H1 (cell line): ENCODE measurements around the gene ZNF213. TPM values are rescaled to one million over a fixed set of nuclear protein-coding genes. Genes with fewer than 3 reads are reported as not detected.

ENCODE experiments used
- ASH2L ChIP-seq: fragments of 200-600, 300-600 bp; sonication (generic); IDR thresholded peaks from one replicate; pipeline ENCODE4 v1.7.1; 2017; ENCODE audit warnings: low read length
- CTBP2 ChIP-seq: IDR thresholded peaks from 2 replicates; pipeline ENCODE4 v1.7.0; 2011; ENCODE audit warnings: borderline replicate concordance, mild to moderate bottlenecking, moderate library complexity, mixed read lengths, low read length; ENCODE audit not compliant: insufficient read depth, insufficient read length
- EP300 ChIP-seq, 2 experiments: IDR thresholded peaks; 1 replicate in 1 of 2; 2 replicates in 1 of 2; pipeline ENCODE4 v1.6.1; 2011 to 2012; ENCODE audit warnings: low read depth in 2 of 2, low read length in 2 of 2, mild to moderate bottlenecking in 2 of 2, borderline replicate concordance in 1 of 2, inconsistent platforms in 1 of 2, moderate library complexity in 1 of 2
- EZH2 ChIP-seq: fragments of 200-600 bp; sonication (generic); IDR thresholded peaks from 2 replicates; pipeline ENCODE4 v1.7.1; 2012; ENCODE audit warnings: low read depth, mild to moderate bottlenecking, moderate library complexity, low read length, inconsistent platforms; ENCODE audit not compliant: severe bottlenecking
- KDM1A ChIP-seq: fragments of 200-600, 300-600 bp; sonication (generic); IDR thresholded peaks from 2 replicates; pipeline ENCODE4 v1.7.1; 2016; ENCODE audit warnings: mild to moderate bottlenecking, low read length, borderline replicate concordance
- KDM4A ChIP-seq: IDR thresholded peaks from one replicate; pipeline ENCODE4 v1.7.1; 2012; ENCODE audit warnings: low read depth, mild to moderate bottlenecking, moderate library complexity, low read length, inconsistent platforms; ENCODE audit not compliant: severe bottlenecking
- RFX5 ChIP-seq: IDR thresholded peaks from 2 replicates; pipeline ENCODE4 v1.6.1; 2011; ENCODE audit warnings: low read depth, low read length, improper control_type of control experiment, borderline replicate concordance
- SP1 ChIP-seq: IDR thresholded peaks from 2 replicates; pipeline ENCODE4 v1.6.1; 2011; ENCODE audit warnings: low read depth, low read length
- TAF7 ChIP-seq: optimal IDR thresholded peaks from 2 replicates; pipeline ENCODE3; 2011; ENCODE audit warnings: low read depth, mild to moderate bottlenecking, inconsistent platforms, low read length, moderate library complexity, borderline replicate concordance
- polyA plus RNA-seq, 7 experiments: library from polyadenylated mRNA; depleted of rRNA in 3 of 7; stranded (reverse) in 5 of 7; unstranded in 2 of 7; fragments of >200 nt in 5 of 7; fragments of 200-250 nt in 2 of 7; gene quantifications; 1 replicate in 5 of 7; 2 replicates in 1 of 7; 4 replicates in 1 of 7; pipeline versions ENCODE4 v1.2.1 to v1.2.3, GENCODE V29; 2011 to 2013; ENCODE audit warnings: missing spikeins in 2 of 7, mixed read lengths in 2 of 7
- total RNA-seq: library from RNA; stranded (reverse); fragmentation: NEBNext Ultra II Directional; extraction: Animal tissue kit (Norgen Biotek cat#: 25700); gene quantifications from 2 replicates; pipeline ENCODE4 v1.2.1, GENCODE V29; 2021

Gene ZNF213
- total and polyA plus RNA-seq, 2 of the 8 experiments (the other 6 are each of a cell fraction or from before 2014, with no cell fraction given): 1.6 to 6.9 TPM

DNA sequence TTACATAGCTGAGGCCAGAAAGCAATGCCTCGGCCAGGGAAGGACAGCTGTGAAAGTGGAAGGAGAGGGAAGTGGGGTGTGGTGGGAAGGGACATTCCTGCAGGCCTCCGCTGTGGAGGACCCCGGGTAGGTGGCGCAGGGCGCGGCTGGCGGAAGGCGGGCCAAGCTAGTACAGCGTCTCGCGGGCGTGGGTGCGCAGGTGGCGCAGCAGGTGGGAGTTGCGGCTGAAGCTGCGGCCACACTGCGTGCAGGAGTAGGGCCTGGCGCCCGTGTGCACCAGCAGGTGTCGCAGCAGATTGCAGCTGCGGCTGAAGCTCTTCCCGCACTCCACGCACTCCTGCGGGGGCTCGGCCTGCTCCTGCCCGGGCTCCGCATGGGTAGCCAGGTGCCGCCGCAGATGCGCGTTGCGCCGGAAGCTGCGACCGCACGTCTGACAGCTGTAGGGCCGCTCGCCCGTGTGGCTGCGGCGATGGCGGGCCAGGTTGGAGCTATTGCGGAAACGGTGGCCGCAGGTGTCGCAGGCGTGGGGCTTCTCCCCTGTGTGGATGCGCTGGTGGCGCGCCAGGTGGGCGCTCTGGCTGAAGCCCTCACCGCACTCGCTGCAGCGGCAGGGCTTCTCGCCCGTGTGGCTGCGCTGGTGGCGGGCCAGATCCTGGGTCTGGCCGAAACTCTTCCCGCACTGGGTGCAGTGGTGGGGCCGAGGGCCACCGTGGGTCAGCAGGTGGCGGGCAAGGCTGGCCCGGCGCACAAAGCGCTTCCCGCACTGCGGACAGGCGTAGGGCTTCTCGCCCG is 45.7 kb upstream of the ZNF213 start (continued):
- no peak for TF ChIP-seq KDM1A
- TF ChIP-seq EZH2: no peak
- no peak for TF ChIP-seq CTBP2
- no peak for TF ChIP-seq TAF7
- no peak for TF ChIP-seq ASH2L
- no peak for TF ChIP-seq SP1
- TF ChIP-seq KDM4A: no peak
- TF ChIP-seq EP300 (IDR thresholded peaks at IDR 0.05; ENCODE audit: borderline replicate concordance in 1 of 2, low read depth in 2 of 2, low read length in 2 of 2): no peak
- TF ChIP-seq RFX5: no peak
